ENCODE data around the gene TECRL. TPM values are rescaled to one million over a fixed set of nuclear protein-coding genes. Genes with fewer than 3 reads are reported as not detected.

The TECRL gene
- total and polyA plus RNA-seq, 2 experiments from 2014 or later: not detected

- Histone ChIP-seq H3K4me3 (no peak overlapping the region), H3F3A (replicated peaks; ENCODE audit: low read depth) (no peaks in the 10 kb centered on the region), H3K27ac (ENCODE audit: low read depth) (no peak overlapping the region), H3K4me2 (no peak overlapping the region), H3K4me1 (ENCODE audit: insufficient read depth) (no peaks in the 10 kb centered on the region), H2AFZ (no peak overlapping the region), H3K36me3 (ENCODE audit: insufficient read depth) (no peaks in the 10 kb centered on the region), H4K20me1 (replicated peaks; ENCODE audit: insufficient read depth) (no peaks in the 10 kb centered on the region), H3K79me2 (replicated peaks; ENCODE audit: insufficient read depth) (no peaks in the 10 kb centered on the region), H3K27me3 (ENCODE audit: insufficient read depth) (no peaks in the 10 kb centered on the region), H3K9me2 (ENCODE audit: insufficient read depth) (peaks cover 4% of the 10 kb centered on the region; the same call in 1 of the 2 replicates)
- TF ChIP-seq CREB1 (CRISPR knock-in tag; IDR thresholded peaks at IDR 0.05; ENCODE audit: low read depth): no peak
- TF ChIP-seq ZNF331 (CRISPR knock-in tag; IDR thresholded peaks at IDR 0.05; ENCODE audit: low read depth): no peak
- ATAC-seq (no peak), DNase-seq (ENCODE audit: low spot score) (no peak)
- Mint-ChIP-seq H3K27me3 (ENCODE audit: insufficient read depth, low read depth, poor library complexity) (no peaks in the 10 kb centered on the region), H3K27ac (no peak overlapping the region), H3K4me1 (no peaks in the 10 kb centered on the region), H3K9me3 (no peaks in the 10 kb centered on the region), H3K36me3 (ENCODE audit: low read depth) (no peaks in the 10 kb centered on the region), H3K4me3 (no peak overlapping the region)
Measured at GRCh38 chr4:64384237-64385203, 24.7 kb downstream of the TECRL start.

- no peak overlapping the region for H3K4me3 Mint-ChIP-seq
- no peaks in the 10 kb centered on the region for H3K4me1 Mint-ChIP-seq
Measured at GRCh38 chr4:64368741-64369140, 40.5 kb downstream of the TECRL start.

More at GRCh38 chr4:64368741-64369140, 40.5 kb downstream of the TECRL start:
- TF ChIP-seq POLR2AphosphoS5 (IDR thresholded peaks at IDR 0.05; ENCODE audit: low read depth): no peak
- no peak for TF ChIP-seq REST (IDR thresholded peaks at IDR 0.05; ENCODE audit: unreplicated experiment)
- TF ChIP-seq EZH2 (IDR thresholded peaks at IDR 0.05; ENCODE audit: low read depth, unreplicated experiment): no peak
- H3K4me2 ChIP-seq: no peak overlapping the region
- H3K9me2 ChIP-seq (ENCODE audit: insufficient read depth): peaks cover 4% of the 10 kb centered on the region; the same call in 1 of the 2 replicates
- no peaks in the 10 kb centered on the region for H3K36me3 ChIP-seq (ENCODE audit: insufficient read depth)
- ATAC-seq (no peak), DNase-seq (ENCODE audit: low spot score) (no peak)
- H3K27me3 Mint-ChIP-seq (ENCODE audit: insufficient read depth, low read depth, poor library complexity): no peaks in the 10 kb centered on the region
- no peaks in the 10 kb centered on the region for H3K79me2 ChIP-seq (replicated peaks; ENCODE audit: insufficient read depth)
- H3K27ac Mint-ChIP-seq: no peak overlapping the region; the same call in 1 of the 2 replicates
- H3K27ac ChIP-seq (ENCODE audit: low read depth): no peak overlapping the region
- H4K20me1 ChIP-seq (replicated peaks; ENCODE audit: insufficient read depth): no peaks in the 10 kb centered on the region
- no peaks in the 10 kb centered on the region for H3K36me3 Mint-ChIP-seq (ENCODE audit: low read depth)
- H3K27me3 ChIP-seq (ENCODE audit: insufficient read depth): no peaks in the 10 kb centered on the region
- H2AFZ ChIP-seq: no peak overlapping the region
- H3K4me1 ChIP-seq (ENCODE audit: insufficient read depth): no peaks in the 10 kb centered on the region
- H3K4me3 ChIP-seq: no peak overlapping the region
- no peaks in the 10 kb centered on the region for H3F3A ChIP-seq (replicated peaks; ENCODE audit: low read depth)
- no peaks in the 10 kb centered on the region; the same call in 1 of the 3 replicates for H3K9me3 Mint-ChIP-seq

Measured in GM23338 (cell line).